Body of pancreas (tissue), 4 donors: ENCODE measurements around the gene HTATIP2.

Source experiments
- CTCF ChIP-seq, 7 experiments: fragments of 450-650 bp in 4 of 7; fragments of 200-600 bp in 3 of 7; sonication (generic) in 3 of 7; IDR thresholded peaks; one replicate each; pipeline ENCODE4 v1.5.1; 2016 to 2019; ENCODE audit warnings: antibody characterized with exemption in 7 of 7
- POLR2A ChIP-seq, 3 donors: fragments of 450-650 bp; IDR thresholded peaks; one replicate each; pipeline ENCODE4 v1.6.1; 2016; ENCODE audit warnings: antibody characterized with exemption in 3 of 3, mild to moderate bottlenecking in 2 of 3

- TF ChIP-seq POLR2A (IDR thresholded peaks at IDR 0.05), result no peak
- TF ChIP-seq CTCF (IDR thresholded peaks at IDR 0.05), result no peak
Observed at GRCh38 chr11:20360650-20361049, 2.9 kb upstream of the HTATIP2 start.
